ENCODE results near the gene RENBP. TPM values are rescaled to one million over a fixed set of nuclear protein-coding genes. Genes with fewer than 3 reads are reported as not detected.
A peak's percentile ranks its signal among the peaks of the same experiment; 100 is the strongest.

The RENBP gene
- total RNA-seq (1 to 10 TPM; 7.5 to 7.9 TPM), polyA plus RNA-seq (1 to 10 TPM; 1.0 to 6.4 TPM)

DNA sequence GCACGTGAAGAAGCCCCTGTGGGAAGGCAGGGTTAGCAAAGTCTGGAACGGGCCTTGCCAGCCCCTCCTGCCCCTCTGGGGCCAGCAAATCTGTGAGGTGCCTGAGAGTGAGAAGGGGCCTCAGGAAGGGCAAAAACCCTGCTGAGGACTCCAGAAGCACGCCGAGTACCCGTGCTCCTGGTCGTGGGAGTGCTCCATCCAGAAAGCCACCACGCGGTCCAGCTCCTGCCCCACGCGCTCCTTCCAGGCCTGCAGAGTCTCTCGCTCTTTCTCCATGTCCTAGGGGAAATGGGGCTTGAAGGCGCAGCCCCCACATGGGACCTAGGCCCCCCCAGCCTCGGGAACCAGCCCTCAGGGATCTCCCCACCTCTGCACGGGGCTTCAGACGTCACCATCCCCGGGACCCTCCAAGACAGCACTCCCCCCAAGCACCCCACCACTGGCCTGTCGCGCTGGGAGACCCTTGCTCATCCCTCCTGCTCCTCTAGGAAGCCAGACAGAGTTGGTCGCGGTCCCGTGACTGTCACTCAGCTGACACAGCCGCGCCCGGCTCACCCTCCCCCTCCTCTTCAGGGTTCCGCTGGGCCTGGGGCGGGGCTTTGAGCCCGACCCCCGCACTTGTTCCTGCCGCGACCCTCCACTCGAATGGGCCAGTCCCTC is at the start of gene RENBP:
RENBP (minus strand) TSS at position 504 of the 660 bp plus-strand sequence; CDS start at position 471, 33 bp downstream.
- no peaks in the 10 kb centered on the region for H3K9me3 ChIP-seq (ENCODE audit: control insufficient read depth in 4 of 4, low read length in 3 of 4)
- no peak within 1 kb of the TSS for H3K9ac ChIP-seq (ENCODE audit: low read depth in 1 of 2, low read length in 2 of 2)
- WGBS, result 32% methylated on average over 30 of the region's 31 CpGs

DNA sequence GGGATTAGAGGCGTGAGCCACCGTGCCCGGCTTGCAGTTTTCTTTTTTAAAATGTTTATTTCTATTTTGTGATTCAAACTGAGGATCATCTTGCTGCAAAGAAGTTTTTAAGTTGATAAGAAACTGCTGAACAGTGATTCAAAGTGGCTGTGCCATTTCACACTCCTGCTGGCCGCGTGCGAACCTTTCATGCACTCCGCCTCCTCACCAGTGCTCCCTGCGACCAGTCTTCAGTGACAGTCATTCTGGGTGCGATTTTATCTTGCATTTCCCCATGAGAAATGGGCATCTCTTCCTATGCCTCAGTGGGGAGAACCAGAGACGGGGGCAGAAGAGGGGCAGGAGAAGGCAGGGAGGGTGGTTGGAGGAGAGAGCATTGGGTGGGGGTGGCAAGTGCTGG is 49.5 kb upstream of the RENBP start:
- H3K9ac ChIP-seq (ENCODE audit: low read depth in 1 of 2, low read length in 2 of 2), result no peak overlapping the region
- no peaks in the 10 kb centered on the region for H3K36me3 ChIP-seq (ENCODE audit: control insufficient read depth in 4 of 4, insufficient read depth in 3 of 4, low read depth in 1 of 4, low read length in 3 of 4)
- TF ChIP-seq YY1 (IDR thresholded peaks at IDR 0.05), result no peak
- TF ChIP-seq FOXA1 (IDR thresholded peaks at IDR 0.05), result no peak
- TF ChIP-seq RAD21 (IDR thresholded peaks at IDR 0.05), result no peak
- TF ChIP-seq, protein P1, sequence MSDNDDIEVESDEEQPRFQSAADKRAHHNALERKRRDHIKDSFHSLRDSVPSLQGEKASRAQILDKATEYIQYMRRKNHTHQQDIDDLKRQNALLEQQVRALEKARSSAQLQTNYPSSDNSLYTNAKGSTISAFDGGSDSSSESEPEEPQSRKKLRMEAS (IDR thresholded peaks at IDR 0.05), result no peak
- no peak for TF ChIP-seq HNF4G (IDR thresholded peaks at IDR 0.05)
- TF ChIP-seq TAF1 (conservative IDR thresholded peaks at IDR 0.05), result no peak
- TF ChIP-seq RXRA (IDR thresholded peaks at IDR 0.05), result no peak
- TF ChIP-seq JUND (IDR thresholded peaks at IDR 0.05), result no peak
- no peak for TF ChIP-seq GABPA (IDR thresholded peaks at IDR 0.05 in 1 of 2, conservative IDR thresholded peaks at IDR 0.05 in 1 of 2)
- TF ChIP-seq SP1 (IDR thresholded peaks at IDR 0.05), result no peak
- TF ChIP-seq, protein P2, sequence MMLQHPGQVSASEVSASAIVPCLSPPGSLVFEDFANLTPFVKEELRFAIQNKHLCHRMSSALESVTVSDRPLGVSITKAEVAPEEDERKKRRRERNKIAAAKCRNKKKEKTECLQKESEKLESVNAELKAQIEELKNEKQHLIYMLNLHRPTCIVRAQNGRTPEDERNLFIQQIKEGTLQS (IDR thresholded peaks at IDR 0.05), result no peak
- TF ChIP-seq, protein P3, sequence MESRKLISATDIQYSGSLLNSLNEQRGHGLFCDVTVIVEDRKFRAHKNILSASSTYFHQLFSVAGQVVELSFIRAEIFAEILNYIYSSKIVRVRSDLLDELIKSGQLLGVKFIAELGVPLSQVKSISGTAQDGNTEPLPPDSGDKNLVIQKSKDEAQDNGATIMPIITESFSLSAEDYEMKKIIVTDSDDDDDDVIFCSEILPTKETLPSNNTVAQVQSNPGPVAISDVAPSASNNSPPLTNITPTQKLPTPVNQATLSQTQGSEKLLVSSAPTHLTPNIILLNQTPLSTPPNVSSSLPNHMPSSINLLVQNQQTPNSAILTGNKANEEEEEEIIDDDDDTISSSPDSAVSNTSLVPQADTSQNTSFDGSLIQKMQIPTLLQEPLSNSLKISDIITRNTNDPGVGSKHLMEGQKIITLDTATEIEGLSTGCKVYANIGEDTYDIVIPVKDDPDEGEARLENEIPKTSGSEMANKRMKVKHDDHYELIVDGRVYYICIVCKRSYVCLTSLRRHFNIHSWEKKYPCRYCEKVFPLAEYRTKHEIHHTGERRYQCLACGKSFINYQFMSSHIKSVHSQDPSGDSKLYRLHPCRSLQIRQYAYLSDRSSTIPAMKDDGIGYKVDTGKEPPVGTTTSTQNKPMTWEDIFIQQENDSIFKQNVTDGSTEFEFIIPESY (IDR thresholded peaks at IDR 0.05), result no peak
- TF ChIP-seq, protein P4, sequence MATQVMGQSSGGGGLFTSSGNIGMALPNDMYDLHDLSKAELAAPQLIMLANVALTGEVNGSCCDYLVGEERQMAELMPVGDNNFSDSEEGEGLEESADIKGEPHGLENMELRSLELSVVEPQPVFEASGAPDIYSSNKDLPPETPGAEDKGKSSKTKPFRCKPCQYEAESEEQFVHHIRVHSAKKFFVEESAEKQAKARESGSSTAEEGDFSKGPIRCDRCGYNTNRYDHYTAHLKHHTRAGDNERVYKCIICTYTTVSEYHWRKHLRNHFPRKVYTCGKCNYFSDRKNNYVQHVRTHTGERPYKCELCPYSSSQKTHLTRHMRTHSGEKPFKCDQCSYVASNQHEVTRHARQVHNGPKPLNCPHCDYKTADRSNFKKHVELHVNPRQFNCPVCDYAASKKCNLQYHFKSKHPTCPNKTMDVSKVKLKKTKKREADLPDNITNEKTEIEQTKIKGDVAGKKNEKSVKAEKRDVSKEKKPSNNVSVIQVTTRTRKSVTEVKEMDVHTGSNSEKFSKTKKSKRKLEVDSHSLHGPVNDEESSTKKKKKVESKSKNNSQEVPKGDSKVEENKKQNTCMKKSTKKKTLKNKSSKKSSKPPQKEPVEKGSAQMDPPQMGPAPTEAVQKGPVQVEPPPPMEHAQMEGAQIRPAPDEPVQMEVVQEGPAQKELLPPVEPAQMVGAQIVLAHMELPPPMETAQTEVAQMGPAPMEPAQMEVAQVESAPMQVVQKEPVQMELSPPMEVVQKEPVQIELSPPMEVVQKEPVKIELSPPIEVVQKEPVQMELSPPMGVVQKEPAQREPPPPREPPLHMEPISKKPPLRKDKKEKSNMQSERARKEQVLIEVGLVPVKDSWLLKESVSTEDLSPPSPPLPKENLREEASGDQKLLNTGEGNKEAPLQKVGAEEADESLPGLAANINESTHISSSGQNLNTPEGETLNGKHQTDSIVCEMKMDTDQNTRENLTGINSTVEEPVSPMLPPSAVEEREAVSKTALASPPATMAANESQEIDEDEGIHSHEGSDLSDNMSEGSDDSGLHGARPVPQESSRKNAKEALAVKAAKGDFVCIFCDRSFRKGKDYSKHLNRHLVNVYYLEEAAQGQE (IDR thresholded peaks at IDR 0.05), result no peak
- no peak for TF ChIP-seq EGR1 (IDR thresholded peaks at IDR 0.05; ENCODE audit: low read depth in 2 of 2)
- no peak for TF ChIP-seq HNF4A (conservative IDR thresholded peaks at IDR 0.05)
- TF ChIP-seq NR2F2 (IDR thresholded peaks at IDR 0.05), result no peak
- TF ChIP-seq, protein P5, sequence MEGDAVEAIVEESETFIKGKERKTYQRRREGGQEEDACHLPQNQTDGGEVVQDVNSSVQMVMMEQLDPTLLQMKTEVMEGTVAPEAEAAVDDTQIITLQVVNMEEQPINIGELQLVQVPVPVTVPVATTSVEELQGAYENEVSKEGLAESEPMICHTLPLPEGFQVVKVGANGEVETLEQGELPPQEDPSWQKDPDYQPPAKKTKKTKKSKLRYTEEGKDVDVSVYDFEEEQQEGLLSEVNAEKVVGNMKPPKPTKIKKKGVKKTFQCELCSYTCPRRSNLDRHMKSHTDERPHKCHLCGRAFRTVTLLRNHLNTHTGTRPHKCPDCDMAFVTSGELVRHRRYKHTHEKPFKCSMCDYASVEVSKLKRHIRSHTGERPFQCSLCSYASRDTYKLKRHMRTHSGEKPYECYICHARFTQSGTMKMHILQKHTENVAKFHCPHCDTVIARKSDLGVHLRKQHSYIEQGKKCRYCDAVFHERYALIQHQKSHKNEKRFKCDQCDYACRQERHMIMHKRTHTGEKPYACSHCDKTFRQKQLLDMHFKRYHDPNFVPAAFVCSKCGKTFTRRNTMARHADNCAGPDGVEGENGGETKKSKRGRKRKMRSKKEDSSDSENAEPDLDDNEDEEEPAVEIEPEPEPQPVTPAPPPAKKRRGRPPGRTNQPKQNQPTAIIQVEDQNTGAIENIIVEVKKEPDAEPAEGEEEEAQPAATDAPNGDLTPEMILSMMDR (IDR thresholded peaks at IDR 0.05; ENCODE audit: low read depth, low read length, missing input control), result no peak
- TF ChIP-seq FOXA2 (IDR thresholded peaks at IDR 0.05), result no peak
- H3K27ac ChIP-seq (ENCODE audit: low read depth in 1 of 2, low read length in 2 of 2), result no peak overlapping the region
- WGBS, result 94% methylated on average over 10 of the region's 10 CpGs
- DNase-seq (ENCODE audit: low spot score), result no peak
- H3K27me3 ChIP-seq (ENCODE audit: control insufficient read depth in 4 of 4, insufficient read depth in 4 of 4, low read length in 3 of 4), result no peaks in the 10 kb centered on the region
- H3K9me3 ChIP-seq (ENCODE audit: control insufficient read depth in 4 of 4, low read length in 3 of 4), result no peaks in the 10 kb centered on the region
- no peak overlapping the region for H3K4me3 ChIP-seq (ENCODE audit: low read depth in 1 of 3, low read length in 3 of 3)
- H3K4me1 ChIP-seq (ENCODE audit: control insufficient read depth in 4 of 4, insufficient read depth in 4 of 4, low read length in 3 of 4), result no peaks in the 10 kb centered on the region

More for the DNA sequence above, at the start of gene RENBP:
- DNase-seq (ENCODE audit: low spot score), result no peak
- TF ChIP-seq TAF1 (conservative IDR thresholded peaks at IDR 0.05), result no peak
- H3K36me3 ChIP-seq (ENCODE audit: control insufficient read depth in 4 of 4, insufficient read depth in 3 of 4, low read depth in 1 of 4, low read length in 3 of 4), result peaks cover 0 to 2% (median under 1%) of the 10 kb centered on the region in 4 donors
- peaks cover 0 to 2% (median 0%) of the 10 kb centered on the region in 4 donors for H3K4me1 ChIP-seq (ENCODE audit: control insufficient read depth in 4 of 4, insufficient read depth in 4 of 4, low read length in 3 of 4)
- no peak within 1 kb of the TSS for H3K27ac ChIP-seq (ENCODE audit: low read depth in 1 of 2, low read length in 2 of 2)
- peak within 1 kb of the TSS in 2 of 3 donors; percentile 9 to 13 for H3K4me3 ChIP-seq (ENCODE audit: low read depth in 1 of 3, low read length in 3 of 3)
- H3K27me3 ChIP-seq (ENCODE audit: control insufficient read depth in 4 of 4, insufficient read depth in 4 of 4, low read length in 3 of 4), result no peaks in the 10 kb centered on the region

Data from liver (tissue), 9 donors.